ENCODE results near the gene GALNT9. TPM values are rescaled to one million over a fixed set of nuclear protein-coding genes. Genes with fewer than 3 reads are reported as not detected.

GALNT9 gene
- total and polyA plus RNA-seq, 9 donors = 0.12 to 21.9 (median 1.3) TPM; not detected in 1

DNA sequence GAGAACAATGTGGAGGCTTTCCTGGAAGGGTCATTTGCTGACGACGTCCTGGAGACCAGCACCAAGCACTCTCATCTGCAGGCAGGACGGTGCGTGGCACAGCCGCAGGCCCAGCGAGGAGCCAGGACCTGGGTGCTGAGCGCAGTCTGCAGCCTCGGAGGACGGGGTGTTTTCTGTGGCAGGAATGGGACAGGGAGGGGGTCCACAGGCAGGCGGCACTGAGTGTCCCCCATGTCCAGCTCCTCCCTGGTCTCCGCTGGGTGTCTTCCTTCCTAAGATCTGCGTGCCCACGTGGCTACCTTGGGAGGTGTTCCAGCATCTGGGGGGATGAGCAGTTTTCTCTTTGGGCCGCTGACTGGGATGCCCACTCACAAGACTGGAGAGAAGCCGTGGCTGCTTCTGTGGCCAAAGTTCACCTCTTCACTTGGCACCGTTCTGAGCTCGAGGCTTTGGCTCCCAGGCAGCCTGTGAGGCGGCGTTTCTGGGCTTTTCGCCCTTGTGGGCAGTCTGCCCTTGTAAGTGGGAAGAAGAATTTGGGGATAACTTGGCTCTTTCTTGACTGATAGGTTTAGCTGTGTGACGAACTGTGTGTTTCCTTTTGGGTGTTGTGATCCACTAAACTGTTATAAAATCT, 112.9 kb downstream of the GALNT9 start:
- TF ChIP-seq EP300 (IDR thresholded peaks at IDR 0.05) (no peak), POLR2A (IDR thresholded peaks at IDR 0.05) (no peak)
- TF ChIP-seq, protein P1, sequence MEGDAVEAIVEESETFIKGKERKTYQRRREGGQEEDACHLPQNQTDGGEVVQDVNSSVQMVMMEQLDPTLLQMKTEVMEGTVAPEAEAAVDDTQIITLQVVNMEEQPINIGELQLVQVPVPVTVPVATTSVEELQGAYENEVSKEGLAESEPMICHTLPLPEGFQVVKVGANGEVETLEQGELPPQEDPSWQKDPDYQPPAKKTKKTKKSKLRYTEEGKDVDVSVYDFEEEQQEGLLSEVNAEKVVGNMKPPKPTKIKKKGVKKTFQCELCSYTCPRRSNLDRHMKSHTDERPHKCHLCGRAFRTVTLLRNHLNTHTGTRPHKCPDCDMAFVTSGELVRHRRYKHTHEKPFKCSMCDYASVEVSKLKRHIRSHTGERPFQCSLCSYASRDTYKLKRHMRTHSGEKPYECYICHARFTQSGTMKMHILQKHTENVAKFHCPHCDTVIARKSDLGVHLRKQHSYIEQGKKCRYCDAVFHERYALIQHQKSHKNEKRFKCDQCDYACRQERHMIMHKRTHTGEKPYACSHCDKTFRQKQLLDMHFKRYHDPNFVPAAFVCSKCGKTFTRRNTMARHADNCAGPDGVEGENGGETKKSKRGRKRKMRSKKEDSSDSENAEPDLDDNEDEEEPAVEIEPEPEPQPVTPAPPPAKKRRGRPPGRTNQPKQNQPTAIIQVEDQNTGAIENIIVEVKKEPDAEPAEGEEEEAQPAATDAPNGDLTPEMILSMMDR (IDR thresholded peaks at IDR 0.05) = no peak
- no peak for DNase-seq
- Histone ChIP-seq H3K4me3 (no peak overlapping the region), H3K36me3 (no peaks in the 10 kb centered on the region), H3K4me1 (ENCODE audit: insufficient read depth) (no peaks in the 10 kb centered on the region), H3K27me3 (no peaks in the 10 kb centered on the region), H3K27ac (no peak overlapping the region), H3K9me3 (no peaks in the 10 kb centered on the region)
- intact Hi-C loops (cut with DNase I) = no loop called here
- 66 to 80% (median 71%) methylated on average over 21 of the region's 21 CpGs for WGBS, 3 donors

DNA sequence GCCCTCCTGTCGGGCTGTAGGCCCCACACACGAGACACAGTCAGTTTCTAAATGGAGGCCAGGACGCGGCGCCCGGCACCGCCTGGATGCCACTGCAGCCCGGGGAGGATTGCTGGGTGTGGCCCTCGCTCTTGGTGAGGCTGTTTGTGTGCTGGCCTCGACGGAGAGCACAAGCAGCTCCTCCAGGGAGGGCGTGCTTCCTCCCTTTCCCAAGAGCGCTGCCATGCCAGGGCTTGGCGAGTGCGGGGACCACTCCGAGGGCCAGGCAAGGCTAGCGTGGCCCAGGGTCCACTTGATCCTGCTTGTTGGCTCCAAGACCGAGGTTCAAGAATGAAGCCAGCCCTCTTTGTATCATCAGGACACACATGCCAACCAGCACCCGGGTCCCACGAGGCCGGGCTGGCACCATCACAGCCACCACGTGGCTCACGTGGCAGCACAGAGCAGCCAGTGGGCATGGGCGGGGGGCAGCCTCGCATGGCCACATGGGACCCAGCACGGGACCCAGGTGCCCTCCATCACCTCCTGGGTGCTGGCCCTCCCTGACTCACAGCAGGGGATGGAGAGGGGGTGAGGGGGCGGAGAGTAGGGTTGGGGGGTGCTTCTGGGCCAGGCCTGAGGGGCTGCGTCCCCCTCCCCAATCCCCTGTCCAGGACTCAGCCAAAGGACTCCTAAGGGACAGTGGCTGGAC, 113.9 kb downstream of the GALNT9 start:
- WGBS, 3 donors = 70 to 86% (median 74%) methylated on average over 27 to 28 of the region's 28 CpGs
- no peak for TF ChIP-seq POLR2A (IDR thresholded peaks at IDR 0.05)
- TF ChIP-seq, protein P1 (IDR thresholded peaks at IDR 0.05) = no peak
- no peak for TF ChIP-seq EP300 (IDR thresholded peaks at IDR 0.05)
- Histone ChIP-seq H3K27me3 (no peaks in the 10 kb centered on the region), H3K27ac (no peak overlapping the region), H3K4me3 (no peak overlapping the region), H3K4me1 (ENCODE audit: insufficient read depth) (no peaks in the 10 kb centered on the region), H3K36me3 (no peaks in the 10 kb centered on the region), H3K9me3 (no peaks in the 10 kb centered on the region)
- intact Hi-C loops (cut with DNase I) = no loop called here
- no peak for DNase-seq

DNA sequence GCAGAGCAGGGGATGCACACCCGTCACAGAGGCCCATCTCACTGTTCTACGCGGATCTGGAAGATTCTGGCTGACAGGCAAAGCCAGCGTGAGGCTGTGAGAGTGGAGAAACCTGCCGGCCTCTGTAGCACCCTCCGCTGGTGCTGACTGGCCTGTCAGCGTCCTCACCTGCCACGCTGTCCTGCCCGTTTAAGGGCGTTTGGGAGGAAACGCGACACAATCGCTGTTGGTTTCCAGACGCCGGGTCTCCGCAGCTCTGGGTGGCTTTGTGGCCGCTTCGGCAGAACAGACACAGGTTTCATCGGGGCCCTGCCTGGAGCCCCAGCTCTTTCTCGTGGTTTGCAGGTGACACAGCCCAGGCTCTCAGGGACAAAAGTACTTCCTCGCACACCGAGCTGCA, 114.5 kb downstream of the GALNT9 start:
- intact Hi-C loops (cut with DNase I) = no loop called here
- Histone ChIP-seq H3K4me3 (no peak overlapping the region), H3K27ac (no peak overlapping the region), H3K4me1 (ENCODE audit: insufficient read depth) (no peaks in the 10 kb centered on the region), H3K9me3 (no peaks in the 10 kb centered on the region), H3K36me3 (no peaks in the 10 kb centered on the region), H3K27me3 (no peaks in the 10 kb centered on the region)
- TF ChIP-seq, protein P1 (IDR thresholded peaks at IDR 0.05) = no peak
- TF ChIP-seq EP300 (IDR thresholded peaks at IDR 0.05) (no peak), POLR2A (IDR thresholded peaks at IDR 0.05) (no peak)
- no peak for DNase-seq
- WGBS, 3 donors = 66 to 78% (median 73%) methylated on average over 22 of the region's 22 CpGs

DNA sequence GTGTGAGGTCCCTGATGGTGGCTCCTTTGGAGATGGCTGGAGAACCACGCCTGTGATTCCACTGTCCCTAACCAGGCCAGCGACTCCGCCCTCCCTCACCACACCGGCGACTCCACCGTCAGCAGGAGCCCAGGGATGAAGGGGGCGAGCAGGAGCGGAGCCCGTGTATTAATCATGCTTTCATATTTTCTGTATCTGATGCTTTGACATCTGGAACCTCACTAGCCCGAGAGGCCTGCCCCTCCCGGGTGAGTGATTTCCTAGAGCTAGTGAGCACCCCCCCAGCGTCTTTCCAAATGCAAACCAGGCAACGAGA, 115.3 kb downstream of the GALNT9 start:
- no peaks in the 10 kb centered on the region for H3K9me3 ChIP-seq
- TF ChIP-seq POLR2A (IDR thresholded peaks at IDR 0.05) = no peak
- TF ChIP-seq EP300 (IDR thresholded peaks at IDR 0.05) = no peak
- TF ChIP-seq, protein P1 (IDR thresholded peaks at IDR 0.05) = no peak
- intact Hi-C loops (cut with DNase I) = no loop called here
- H3K4me1 ChIP-seq (ENCODE audit: insufficient read depth) = no peaks in the 10 kb centered on the region
- no peak overlapping the region for H3K4me3 ChIP-seq
- DNase-seq = no peak
- H3K27me3 ChIP-seq = no peaks in the 10 kb centered on the region
- 55 to 79% (median 74%) methylated on average over 13 of the region's 13 CpGs for WGBS, 3 donors
- no peaks in the 10 kb centered on the region for H3K36me3 ChIP-seq
- H3K27ac ChIP-seq = no peak overlapping the region

Data from ovary (tissue), 9 donors.